Omental fat pad (tissue), 4 donors: ENCODE data around the gene RING1. TPM values are rescaled to one million over a fixed set of nuclear protein-coding genes. Genes with fewer than 3 reads are reported as not detected.

Experiments used
- ATAC-seq: fragments of 150-250 bp; one replicate; pipeline ENCODE4 v1.9.1; 2016; ENCODE audit warnings: mild to moderate bottlenecking, moderate library complexity; ENCODE audit not compliant: low FRiP score
- DNase-seq: peaks from one replicate; pipeline ENCODE4 v3.0.0-alpha.2; 2019; ENCODE audit warnings: low spot score
- total RNA-seq, 4 donors: library from RNA; depleted of rRNA; stranded (reverse); fragments of >200 nt; gene quantifications; one replicate each; pipeline ENCODE4 v1.1.0, GENCODE V29; 2016
- TF ChIP-seq, protein P1 (sequence below), 3 donors: fragments of 450-650 bp; IDR thresholded peaks; one replicate each; pipeline ENCODE4 v1.5.1; 2016 to 2017; ENCODE audit warnings: antibody characterized with exemption in 3 of 3, mild to moderate bottlenecking in 3 of 3, moderate library complexity in 2 of 3

The RING1 gene
- 10 to 100 TPM; 13.1 to 20.1 (median 15.7) TPM for total RNA-seq

GRCh38 chr6:33208091-33208967 is at the start of gene RING1:
TSS of gene RING1 (plus strand) at chr6:33208500. CDS start at chr6:33208823, 323 bp downstream.
- ATAC-seq, result peak; percentile 73
- TF ChIP-seq, protein P1, sequence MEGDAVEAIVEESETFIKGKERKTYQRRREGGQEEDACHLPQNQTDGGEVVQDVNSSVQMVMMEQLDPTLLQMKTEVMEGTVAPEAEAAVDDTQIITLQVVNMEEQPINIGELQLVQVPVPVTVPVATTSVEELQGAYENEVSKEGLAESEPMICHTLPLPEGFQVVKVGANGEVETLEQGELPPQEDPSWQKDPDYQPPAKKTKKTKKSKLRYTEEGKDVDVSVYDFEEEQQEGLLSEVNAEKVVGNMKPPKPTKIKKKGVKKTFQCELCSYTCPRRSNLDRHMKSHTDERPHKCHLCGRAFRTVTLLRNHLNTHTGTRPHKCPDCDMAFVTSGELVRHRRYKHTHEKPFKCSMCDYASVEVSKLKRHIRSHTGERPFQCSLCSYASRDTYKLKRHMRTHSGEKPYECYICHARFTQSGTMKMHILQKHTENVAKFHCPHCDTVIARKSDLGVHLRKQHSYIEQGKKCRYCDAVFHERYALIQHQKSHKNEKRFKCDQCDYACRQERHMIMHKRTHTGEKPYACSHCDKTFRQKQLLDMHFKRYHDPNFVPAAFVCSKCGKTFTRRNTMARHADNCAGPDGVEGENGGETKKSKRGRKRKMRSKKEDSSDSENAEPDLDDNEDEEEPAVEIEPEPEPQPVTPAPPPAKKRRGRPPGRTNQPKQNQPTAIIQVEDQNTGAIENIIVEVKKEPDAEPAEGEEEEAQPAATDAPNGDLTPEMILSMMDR (IDR thresholded peaks at IDR 0.05), result no peak

DNA sequence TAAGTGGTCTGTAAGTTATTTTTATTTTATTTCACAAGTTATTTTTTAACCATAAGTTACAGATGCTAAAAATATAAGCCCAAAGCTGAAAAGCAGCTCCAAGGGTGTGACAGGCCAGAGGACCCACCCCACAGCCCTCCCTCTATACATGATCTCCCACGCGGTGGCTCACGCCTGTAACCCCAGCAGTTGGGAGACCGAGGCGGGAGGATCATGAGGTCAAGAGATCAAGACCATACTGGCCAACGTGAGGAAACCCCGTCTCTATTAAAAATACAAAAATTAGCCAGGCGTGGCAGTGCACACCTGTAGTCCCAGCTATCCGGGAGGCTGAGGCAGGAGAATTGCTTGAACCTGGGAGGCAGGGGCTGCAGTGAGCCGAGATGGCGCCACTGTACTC is 48.2 kb upstream of the RING1 start:
- DNase-seq (no peak), ATAC-seq (no peak)

More at GRCh38 chr6:33208091-33208967, at the start of gene RING1:
- peak; percentile 77 for DNase-seq

GRCh38 chr6:33160728-33161344 is 47.5 kb upstream of the RING1 start:
- ATAC-seq (peak; percentile 38), DNase-seq (no peak)
- TF ChIP-seq, protein P1 (IDR thresholded peaks at IDR 0.05), result no peak

More for the DNA sequence above, 48.2 kb upstream of the RING1 start:
- TF ChIP-seq, protein P1 (IDR thresholded peaks at IDR 0.05), result no peak

DNA sequence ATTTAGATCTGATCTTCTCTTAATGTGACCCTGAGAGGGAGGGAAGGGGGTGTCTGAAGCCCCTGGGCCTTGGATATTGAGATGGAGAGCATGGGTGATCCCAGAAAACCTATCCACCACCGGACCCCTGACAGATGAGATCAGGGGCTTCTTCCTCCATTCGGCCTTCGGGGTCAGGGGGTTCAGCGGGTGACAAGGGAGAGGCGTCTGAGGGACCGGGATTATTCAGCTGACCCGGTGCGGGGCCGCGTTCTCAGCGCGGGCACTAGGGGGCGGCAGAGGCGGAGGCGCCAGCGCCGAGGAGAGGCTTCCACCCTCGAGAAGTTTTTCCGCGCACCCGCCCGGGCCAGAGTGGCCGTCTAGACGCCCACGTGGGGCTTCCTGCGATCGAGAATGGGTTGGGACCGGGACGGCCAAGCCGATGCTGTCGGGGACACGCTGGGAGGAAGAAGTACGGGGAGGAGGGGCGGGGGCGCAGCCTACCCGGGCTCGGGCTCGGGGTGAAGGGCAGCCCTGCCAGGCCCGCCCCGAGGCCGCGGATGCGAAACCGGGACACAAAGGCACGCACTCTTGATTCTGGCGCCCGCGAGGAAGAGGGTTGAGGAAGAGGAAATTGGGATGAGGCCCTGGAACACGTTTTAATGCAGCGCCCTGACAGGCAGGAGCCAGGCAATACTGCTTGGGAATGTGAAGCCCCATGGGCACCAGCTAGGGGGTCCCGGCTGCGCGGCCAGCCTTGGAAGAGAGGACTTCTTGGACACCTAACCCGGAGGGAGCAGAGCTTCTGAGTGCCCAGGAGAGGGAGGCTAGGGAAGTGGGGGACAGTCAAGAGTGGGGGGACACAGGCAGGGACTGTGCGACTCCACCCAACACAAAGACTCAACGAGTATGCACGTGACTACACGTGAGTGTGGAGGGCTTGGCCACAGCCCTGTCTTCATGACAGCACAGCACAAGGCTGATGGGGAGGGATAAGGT is 46.7 kb upstream of the RING1 start:
- ATAC-seq, result peak; percentile 76
- TF ChIP-seq, protein P1 (IDR thresholded peaks at IDR 0.05), result peak in 1 of 3 donors; percentile 90
- DNase-seq, result peak; percentile 67

DNA sequence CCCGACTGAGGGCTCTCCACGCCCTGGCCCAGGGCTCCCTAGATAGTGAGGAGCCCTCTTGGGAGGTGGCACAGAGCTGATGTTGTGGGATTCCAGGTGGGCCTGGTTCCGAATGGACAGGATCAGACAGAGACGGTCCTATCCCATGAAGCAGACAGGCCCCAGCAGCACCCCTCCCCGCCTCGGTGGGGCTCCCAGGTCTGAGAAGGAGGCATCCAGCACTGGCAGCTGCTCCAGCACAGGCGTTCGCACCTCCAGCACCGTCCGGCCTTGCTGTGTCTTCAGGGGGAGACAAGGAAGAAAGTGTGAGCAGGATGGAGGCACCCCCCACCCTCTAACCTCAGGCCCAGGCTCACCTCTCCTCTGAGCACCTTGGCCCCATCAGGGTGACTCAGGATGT is 44.8 kb upstream of the RING1 start:
- ATAC-seq, result no peak
- TF ChIP-seq, protein P1 (IDR thresholded peaks at IDR 0.05), result no peak
- no peak for DNase-seq

DNA sequence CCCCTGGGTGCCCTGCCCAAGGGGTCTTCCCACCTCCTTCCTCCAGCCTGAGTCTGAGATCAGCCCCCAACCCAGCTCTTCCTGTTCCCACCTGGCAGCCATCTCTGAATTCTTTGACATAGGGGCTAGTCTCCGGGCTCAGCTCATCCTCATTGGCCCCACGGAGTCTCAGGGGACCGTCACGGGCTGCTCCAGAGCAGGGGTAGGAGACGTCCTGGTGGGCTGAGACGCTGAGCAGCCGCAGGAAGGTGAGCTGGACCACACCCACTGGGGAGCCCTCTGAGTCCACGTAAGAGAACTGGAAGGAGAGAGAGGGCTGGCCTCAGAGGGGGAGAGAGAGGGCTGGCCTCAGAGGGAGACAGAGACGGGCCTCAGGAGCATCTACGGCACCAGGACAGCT is 44.1 kb upstream of the RING1 start:
- TF ChIP-seq, protein P1 (IDR thresholded peaks at IDR 0.05), result no peak
- no peak for ATAC-seq
- DNase-seq, result no peak
